Gastroesophageal sphincter (tissue), 3 donors: ENCODE data around the gene TLR1.

Experiments
- CTCF ChIP-seq, 4 experiments: fragments of 200-600 bp in 2 of 4; fragments of 450-650 bp in 2 of 4; sonication (generic) in 1 of 4; IDR thresholded peaks; one replicate each; pipeline ENCODE4 v1.5.1; 2017 to 2019; ENCODE audit warnings: antibody characterized with exemption in 4 of 4, mild to moderate bottlenecking in 2 of 4, moderate library complexity in 2 of 4
- POLR2A ChIP-seq, 2 donors: fragments of 450-650 bp; IDR thresholded peaks; one replicate each; pipeline ENCODE4 v1.6.1; 2017; ENCODE audit warnings: antibody characterized with exemption in 2 of 2, mild to moderate bottlenecking in 2 of 2, moderate library complexity in 1 of 2

DNA sequence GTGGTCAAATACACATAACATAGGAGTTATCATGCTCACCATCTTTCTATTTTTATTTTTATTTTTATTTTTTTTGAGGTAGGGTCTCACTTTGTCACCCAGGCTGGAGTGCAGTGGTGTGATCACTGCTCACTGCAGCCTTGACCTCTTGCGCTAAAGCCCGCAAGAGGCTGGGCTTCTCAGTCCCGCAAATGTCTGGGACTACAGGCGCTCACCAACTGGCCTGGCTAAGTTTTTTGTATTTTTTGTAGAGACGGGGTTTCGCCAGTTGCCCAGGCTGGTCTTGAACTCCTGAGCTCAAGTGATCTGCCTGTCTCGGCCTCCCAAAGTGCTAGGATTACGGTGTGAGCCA lies 21.5 kb downstream of the TLR1 start:
- TF ChIP-seq CTCF (IDR thresholded peaks at IDR 0.05) (no peak), POLR2A (IDR thresholded peaks at IDR 0.05) (no peak)
